HG03342 (cell line): ENCODE results near the gene SNX24.

ENCODE experiments used
- ATAC-seq: cut with Tn5 transposase; IDR thresholded peaks from one replicate; pipeline ENCODE4 v1.9.1; 2021; ENCODE audit warnings: mild to moderate bottlenecking, moderate library complexity; ENCODE audit not compliant: unreplicated experiment

The SNX24 gene

DNA sequence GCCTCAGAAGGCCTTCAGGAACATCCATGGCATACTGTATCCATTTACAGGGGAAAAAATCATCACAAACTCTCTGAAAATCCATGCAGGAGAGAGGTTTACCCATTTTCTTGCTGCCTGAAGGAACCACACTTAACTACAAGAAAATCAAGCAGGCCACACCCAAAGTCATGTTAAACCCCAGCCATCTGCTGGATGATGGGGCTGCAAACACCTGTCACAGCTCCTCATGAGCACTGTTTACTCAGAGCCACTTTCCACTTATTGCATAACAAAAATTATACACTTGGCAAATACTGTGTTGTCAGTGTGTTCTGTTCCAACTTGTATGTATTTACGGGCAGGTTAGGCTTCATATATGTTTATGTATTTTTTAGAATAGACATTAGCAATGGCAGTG lies 155.3 kb downstream of the SNX24 start:
- no peak for ATAC-seq

DNA sequence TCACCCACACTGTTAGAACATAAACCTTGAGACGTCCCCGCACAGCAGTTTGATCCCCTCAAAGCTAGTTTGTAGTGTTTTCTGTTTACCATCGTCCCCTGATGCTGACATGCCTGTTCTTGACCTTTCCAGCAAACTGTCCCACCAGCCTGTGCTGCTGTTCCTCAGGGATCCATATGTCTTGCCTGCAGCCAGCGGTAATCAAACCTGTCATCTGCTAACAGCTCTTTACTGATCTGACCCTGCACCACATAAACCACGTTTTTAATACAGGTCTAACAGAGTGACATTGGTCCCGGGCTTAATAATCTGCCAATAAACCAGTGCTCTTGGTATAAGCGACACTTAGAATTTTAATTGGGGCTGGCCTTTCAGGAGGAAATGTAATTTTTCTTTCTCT lies 156.4 kb downstream of the SNX24 start:
- no peak for ATAC-seq

- no peak for ATAC-seq
Observed at GRCh38 chr5:123007182-123007581, 161.8 kb downstream of the SNX24 start.

DNA sequence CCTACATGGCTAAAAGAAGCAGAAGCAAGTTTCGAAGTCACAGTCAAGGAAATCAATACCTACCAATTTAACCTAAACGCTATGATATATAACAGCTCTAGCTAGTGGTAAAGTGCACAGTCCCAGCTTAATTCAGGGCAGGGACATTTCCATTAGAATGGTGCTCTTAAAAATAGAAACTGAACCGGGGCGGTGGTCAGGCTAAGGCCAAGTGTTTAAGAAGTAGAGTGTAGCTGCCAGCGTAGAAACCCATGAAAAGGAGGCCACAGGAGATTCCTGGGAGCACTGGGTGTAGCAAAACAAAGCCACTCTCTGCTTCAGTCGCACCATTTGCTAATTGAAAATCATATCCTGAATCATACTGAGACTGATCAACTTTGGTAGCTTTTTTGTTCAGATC lies 162.3 kb downstream of the SNX24 start:
- ATAC-seq: no peak

GRCh38 chr5:123012321-123012720 lies 166.9 kb downstream of the SNX24 start:
- ATAC-seq: no peak

GRCh38 chr5:123014689-123015088 lies 169.3 kb downstream of the SNX24 start:
- ATAC-seq: no peak

GRCh38 chr5:123028222-123028621 lies 182.8 kb downstream of the SNX24 start:
- no peak for ATAC-seq

DNA sequence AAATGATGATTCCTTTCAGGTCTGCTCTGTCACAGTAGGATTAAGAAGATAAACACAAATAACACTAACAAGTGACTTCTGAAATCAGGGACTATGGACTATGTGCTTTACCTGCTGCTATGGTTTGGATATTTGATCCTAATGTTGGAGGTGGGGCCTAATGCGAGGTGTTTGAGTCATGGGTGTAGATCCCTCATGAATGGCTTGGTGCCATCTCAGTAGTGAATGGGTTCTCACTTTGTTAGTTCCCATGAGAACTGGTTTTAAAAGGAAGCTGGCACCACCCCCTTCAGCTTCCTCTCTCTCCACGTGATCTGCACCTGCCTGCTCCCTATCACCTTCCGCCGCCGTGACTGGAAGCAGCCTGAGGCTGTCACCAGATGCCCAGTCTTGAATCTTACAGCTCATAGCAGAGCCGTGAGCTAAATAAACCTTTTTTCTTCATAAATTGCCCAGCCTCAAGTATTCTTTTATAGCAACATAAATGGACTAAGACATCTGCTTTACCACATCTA lies 187.8 kb downstream of the SNX24 start:
- no peak for ATAC-seq

DNA sequence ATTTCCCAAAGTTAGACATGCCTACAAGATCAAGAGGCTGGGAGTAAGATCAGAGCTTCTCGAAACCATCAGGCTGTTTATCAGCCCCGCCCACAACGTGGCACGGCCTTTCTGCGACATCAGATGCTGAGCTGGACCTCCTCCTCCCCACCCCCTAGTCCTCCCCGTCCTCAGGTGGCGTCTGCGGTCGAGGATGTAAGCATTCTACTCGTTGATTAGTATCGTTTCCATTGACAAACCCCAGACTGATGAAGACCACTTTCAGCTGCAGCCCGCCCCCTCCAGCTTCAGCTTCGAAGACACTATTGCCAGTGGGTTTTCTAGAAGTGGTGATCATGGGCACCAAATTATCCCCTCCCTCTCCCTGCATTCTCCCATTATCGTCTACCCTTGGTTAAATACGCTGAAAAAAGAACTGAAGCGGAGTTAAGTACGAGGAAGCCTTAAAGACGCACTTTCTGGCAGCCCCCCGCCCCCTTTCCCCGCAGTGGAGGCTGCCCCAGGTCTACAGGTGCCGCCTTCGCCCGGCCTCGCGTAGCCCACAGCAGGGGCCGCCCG lies 190.0 kb downstream of the SNX24 start:
- ATAC-seq: peak; percentile 41

DNA sequence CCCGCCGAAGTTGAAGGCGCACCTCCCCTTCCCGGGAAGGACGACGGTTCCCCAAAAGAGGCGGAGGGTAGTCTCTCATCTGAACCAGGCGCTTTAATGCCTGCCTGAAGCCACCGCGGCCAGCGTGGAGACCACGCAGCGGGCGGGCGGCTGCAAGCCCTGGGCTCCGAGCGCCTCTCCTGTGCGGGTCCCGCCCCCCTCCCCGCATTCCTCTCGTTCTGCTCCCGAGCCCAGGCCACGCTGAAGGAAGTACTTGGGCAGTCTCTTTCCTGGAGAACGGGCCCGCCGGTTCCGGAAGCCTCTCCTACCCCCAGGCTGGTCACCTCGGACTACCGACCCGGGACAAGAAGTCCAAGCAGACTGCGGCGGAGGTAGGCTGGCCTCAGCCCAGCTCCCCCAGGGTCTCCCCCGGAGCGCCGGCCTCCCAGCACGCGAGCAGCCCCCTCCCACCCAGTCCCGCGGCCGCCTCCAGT lies 190.5 kb downstream of the SNX24 start:
- peak; percentile 14 for ATAC-seq

DNA sequence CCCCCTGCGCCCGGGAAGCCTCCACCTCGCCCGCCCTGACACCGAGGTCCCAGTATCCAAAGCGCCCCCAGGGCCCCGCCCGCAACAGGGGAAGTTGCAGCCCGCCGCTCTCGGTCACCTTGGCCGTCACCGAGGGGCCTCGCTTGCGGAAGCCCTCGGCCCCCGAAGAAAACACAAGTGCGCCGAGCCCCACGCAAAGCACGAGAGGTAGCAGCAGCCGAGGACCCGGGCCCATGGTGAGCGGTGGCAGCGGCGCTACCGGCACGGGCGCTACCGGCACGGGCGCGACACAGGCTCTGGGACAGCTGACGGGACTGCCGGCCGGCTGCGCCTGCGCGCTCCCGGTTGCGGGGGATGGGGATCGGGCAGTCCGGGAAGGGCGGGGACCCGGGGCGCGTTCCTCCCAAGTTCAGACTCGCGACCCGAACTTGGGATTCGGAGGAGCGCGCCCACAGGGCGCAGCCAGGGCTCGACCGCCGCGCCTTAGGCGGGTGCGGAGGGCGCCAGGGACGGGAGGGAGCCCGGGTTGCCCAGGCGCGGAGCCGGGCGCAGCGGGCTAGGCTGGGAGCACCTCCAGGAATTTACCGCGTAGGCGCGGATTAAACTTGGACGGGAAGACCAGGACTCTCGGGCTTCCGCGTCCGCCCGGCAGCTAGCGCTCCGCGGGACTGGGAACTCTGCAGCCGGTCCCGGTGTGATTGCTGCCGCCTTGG lies 191.1 kb downstream of the SNX24 start, which contains the start of gene PPIC:
Gene PPIC, minus strand, starts transcription at position 335 of the 713 bp plus-strand sequence. Its CDS starts 100 bp downstream, at position 235.
- ATAC-seq: peak; percentile 55

- ATAC-seq: no peak
Observed at GRCh38 chr5:123037104-123037418, 191.6 kb downstream of the SNX24 start.

DNA sequence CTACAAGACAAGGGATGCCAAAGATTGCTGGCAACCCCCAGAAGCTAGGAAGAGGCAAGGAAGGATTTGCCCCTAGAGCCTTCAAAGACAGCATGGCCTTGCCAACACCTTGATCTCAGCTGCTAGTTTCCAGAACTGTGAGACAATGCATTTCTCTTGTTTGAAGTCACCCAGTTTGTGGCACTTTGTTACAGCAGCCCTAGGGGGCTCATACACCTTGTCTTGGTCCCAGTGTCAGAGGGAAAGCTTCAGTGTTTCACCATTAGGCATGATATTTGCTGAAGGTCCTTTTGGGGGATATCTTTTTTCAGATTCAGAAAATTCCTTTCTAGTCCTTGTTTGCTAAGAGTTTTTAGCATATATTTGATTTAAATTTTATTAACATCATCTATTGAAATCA lies 194.3 kb downstream of the SNX24 start:
- no peak for ATAC-seq

DNA sequence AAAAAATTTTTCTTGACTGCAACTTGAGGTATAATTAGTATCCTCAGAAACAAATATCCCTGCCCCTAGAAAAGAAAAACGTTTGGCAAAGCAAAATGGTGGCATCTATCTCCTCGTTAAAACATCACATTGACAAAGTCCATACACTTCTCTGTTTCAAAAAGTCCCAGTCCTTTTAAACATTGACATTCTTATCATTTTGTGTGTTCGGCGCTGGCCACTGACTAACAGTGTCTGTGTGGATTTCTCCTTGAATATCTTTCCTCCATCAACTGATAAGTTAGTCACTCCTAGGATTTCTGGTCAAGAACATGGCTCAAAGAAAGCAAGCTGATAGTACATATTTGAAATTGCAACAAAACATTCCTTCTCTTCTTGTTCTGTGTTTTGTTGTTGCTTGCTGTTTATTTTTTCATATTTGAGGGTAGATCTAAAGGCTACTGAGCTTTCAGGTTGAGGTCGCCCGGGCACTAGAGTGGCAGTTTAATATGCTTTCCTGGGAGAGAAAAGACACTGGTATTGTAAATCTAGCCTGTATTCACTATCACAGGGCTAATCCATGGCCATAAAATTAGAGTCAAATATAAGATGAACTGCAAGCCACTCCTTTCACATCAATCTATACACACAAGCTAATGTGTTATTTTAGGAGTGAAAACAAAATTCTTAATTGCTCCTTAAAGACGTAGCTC lies 199.7 kb downstream of the SNX24 start:
- ATAC-seq: no peak

- no peak for ATAC-seq
Observed at GRCh38 chr5:123046222-123046621, 200.8 kb downstream of the SNX24 start.

DNA sequence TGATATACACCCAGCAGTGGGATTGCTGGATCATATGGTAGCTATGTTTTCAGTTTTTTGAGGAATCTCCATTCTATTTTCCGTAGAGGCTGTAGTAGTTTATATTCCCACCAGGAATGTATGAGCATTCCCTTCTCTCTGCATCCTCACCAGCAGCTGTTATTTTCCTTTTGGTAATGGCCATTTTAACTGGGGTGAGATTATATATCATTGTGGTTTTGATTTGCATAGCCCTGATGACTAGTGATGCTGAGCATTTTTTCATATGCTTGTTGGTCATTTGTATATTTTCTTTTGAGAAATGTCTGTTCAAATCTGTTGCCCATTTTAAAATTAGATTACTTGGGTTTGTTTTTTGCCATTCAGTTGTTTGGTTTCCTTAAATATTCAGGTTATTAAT lies 202.3 kb downstream of the SNX24 start:
- no peak for ATAC-seq

DNA sequence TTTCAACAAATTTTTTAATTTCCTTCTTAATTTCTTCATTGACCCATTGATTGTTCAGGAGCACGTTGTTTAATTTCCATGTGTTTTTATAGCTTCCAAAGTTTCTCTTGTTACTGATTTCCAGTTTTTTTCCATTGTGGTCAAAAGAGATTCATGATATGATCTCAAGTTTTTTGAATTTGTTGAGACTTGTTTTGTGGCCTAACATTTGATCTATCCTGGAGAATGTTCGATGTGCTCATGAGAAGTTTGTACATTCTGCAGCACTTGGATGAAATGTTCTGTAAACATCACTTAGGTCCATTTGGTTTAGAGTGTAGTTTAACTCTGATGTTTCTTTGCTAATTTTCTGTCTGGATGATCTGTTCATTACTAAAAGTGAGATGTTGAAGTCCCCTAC lies 205.8 kb downstream of the SNX24 start:
- no peak for ATAC-seq
